Mononuclear cell (primary cell): ENCODE measurements around the gene IGF1R. TPM values are rescaled to one million over a fixed set of nuclear protein-coding genes. Genes with fewer than 3 reads are reported as not detected.

Experiments
- H3K27me3 ChIP-seq: 2 replicates; pipeline ENCODE4 v1.6.0; 2011; ENCODE audit warnings: low read length, control low read depth; ENCODE audit not compliant: insufficient read depth
- H3K4me1 ChIP-seq: 2 replicates; pipeline ENCODE4 v1.5.1; 2011; ENCODE audit warnings: mild to moderate bottlenecking, low read length, control low read depth; ENCODE audit not compliant: insufficient read depth
- H3K4me3 ChIP-seq: 2 replicates; pipeline ENCODE4 v1.5.1; 2011; ENCODE audit warnings: mild to moderate bottlenecking, low read length, moderate library complexity
- H3K9me3 ChIP-seq: 2 replicates; pipeline ENCODE4 v1.5.1; 2011; ENCODE audit warnings: low read depth, mild to moderate bottlenecking, control low read depth, low read length
- total RNA-seq: library from RNA; depleted of rRNA; stranded (reverse); fragments of >200 nt; gene quantifications from one replicate; pipeline ENCODE4 v1.2.3, GENCODE V29; 2012

The IGF1R gene
- total RNA-seq, 1 donor = 23.5 TPM

- Histone ChIP-seq H3K9me3 (no peaks in the 10 kb centered on the region), H3K4me1 (no peaks in the 10 kb centered on the region), H3K27me3 (no peaks in the 10 kb centered on the region), H3K4me3 (no peak overlapping the region)
These were observed 295.3 kb downstream of the IGF1R start for GRCh38 chr15:98943601-98944151.

- H3K4me3 ChIP-seq = no peak overlapping the region
- H3K9me3 ChIP-seq = no peaks in the 10 kb centered on the region
- no peaks in the 10 kb centered on the region for H3K4me1 ChIP-seq
- H3K27me3 ChIP-seq = no peaks in the 10 kb centered on the region
These were observed 298.2 kb downstream of the IGF1R start for GRCh38 chr15:98946301-98947255.

- H3K4me1 ChIP-seq = peaks cover 15% of the 10 kb centered on the region
- no peak overlapping the region for H3K4me3 ChIP-seq
- no peaks in the 10 kb centered on the region for H3K27me3 ChIP-seq
- no peaks in the 10 kb centered on the region for H3K9me3 ChIP-seq
These were observed 300.1 kb downstream of the IGF1R start for GRCh38 chr15:98948456-98948855.

- Histone ChIP-seq H3K9me3 (no peaks in the 10 kb centered on the region), H3K4me3 (no peak overlapping the region), H3K4me1 (peaks cover 18% of the 10 kb centered on the region), H3K27me3 (no peaks in the 10 kb centered on the region)
These were observed 300.6 kb downstream of the IGF1R start for GRCh38 chr15:98948941-98949340.

- Histone ChIP-seq H3K27me3 (no peaks in the 10 kb centered on the region), H3K4me1 (peaks cover 18% of the 10 kb centered on the region), H3K9me3 (no peaks in the 10 kb centered on the region), H3K4me3 (no peak overlapping the region)
These were observed 301.3 kb downstream of the IGF1R start for GRCh38 chr15:98949624-98950023.

GRCh38 chr15:98950248-98950647 is 301.9 kb downstream of the IGF1R start:
- no peaks in the 10 kb centered on the region for H3K9me3 ChIP-seq
- no peak overlapping the region for H3K4me3 ChIP-seq
- no peaks in the 10 kb centered on the region for H3K27me3 ChIP-seq
- peaks cover 18% of the 10 kb centered on the region for H3K4me1 ChIP-seq

- Histone ChIP-seq H3K27me3 (no peaks in the 10 kb centered on the region), H3K4me3 (no peak overlapping the region), H3K9me3 (no peaks in the 10 kb centered on the region), H3K4me1 (peaks cover 23% of the 10 kb centered on the region)
These were observed 302.7 kb downstream of the IGF1R start for GRCh38 chr15:98951004-98951403.

GRCh38 chr15:98951493-98952320 is 303.4 kb downstream of the IGF1R start:
- Histone ChIP-seq H3K9me3 (no peaks in the 10 kb centered on the region), H3K27me3 (no peaks in the 10 kb centered on the region), H3K4me1 (peaks cover 30% of the 10 kb centered on the region), H3K4me3 (no peak overlapping the region)

- no peaks in the 10 kb centered on the region for H3K9me3 ChIP-seq
- peaks cover 34% of the 10 kb centered on the region for H3K4me1 ChIP-seq
- no peaks in the 10 kb centered on the region for H3K27me3 ChIP-seq
- no peak overlapping the region for H3K4me3 ChIP-seq
These were observed 304.1 kb downstream of the IGF1R start for GRCh38 chr15:98952381-98952803.

- Histone ChIP-seq H3K27me3 (no peaks in the 10 kb centered on the region), H3K4me1 (peaks cover 34% of the 10 kb centered on the region), H3K4me3 (no peak overlapping the region), H3K9me3 (no peaks in the 10 kb centered on the region)
These were observed 304.9 kb downstream of the IGF1R start for GRCh38 chr15:98953000-98953787.

GRCh38 chr15:98953968-98954367 is 305.6 kb downstream of the IGF1R start:
- H3K4me3 ChIP-seq = no peak overlapping the region
- no peaks in the 10 kb centered on the region for H3K9me3 ChIP-seq
- H3K27me3 ChIP-seq = no peaks in the 10 kb centered on the region
- H3K4me1 ChIP-seq = peaks cover 34% of the 10 kb centered on the region

- Histone ChIP-seq H3K4me1 (peaks cover 34% of the 10 kb centered on the region), H3K27me3 (no peaks in the 10 kb centered on the region), H3K4me3 (no peak overlapping the region), H3K9me3 (no peaks in the 10 kb centered on the region)
These were observed 306.1 kb downstream of the IGF1R start for GRCh38 chr15:98954411-98954810.

- no peak overlapping the region for H3K4me3 ChIP-seq
- peaks cover 34% of the 10 kb centered on the region for H3K4me1 ChIP-seq
- H3K27me3 ChIP-seq = no peaks in the 10 kb centered on the region
- no peaks in the 10 kb centered on the region for H3K9me3 ChIP-seq
These were observed 307.0 kb downstream of the IGF1R start for GRCh38 chr15:98955331-98955730.

GRCh38 chr15:98955961-98956723 is 307.8 kb downstream of the IGF1R start:
- H3K4me1 ChIP-seq = peaks cover 34% of the 10 kb centered on the region

More at GRCh38 chr15:98955961-98956723, 307.8 kb downstream of the IGF1R start:
- H3K4me3 ChIP-seq = no peak overlapping the region
- H3K27me3 ChIP-seq = no peaks in the 10 kb centered on the region
- H3K9me3 ChIP-seq = no peaks in the 10 kb centered on the region
